ENCODE results near the gene MCUR1.
"Not testable (repeated sequence)": the region's sequence is repeated elsewhere in the genome, so short reads cannot be mapped to it uniquely, and the experiment has no call there.

The MCUR1 gene

DNA sequence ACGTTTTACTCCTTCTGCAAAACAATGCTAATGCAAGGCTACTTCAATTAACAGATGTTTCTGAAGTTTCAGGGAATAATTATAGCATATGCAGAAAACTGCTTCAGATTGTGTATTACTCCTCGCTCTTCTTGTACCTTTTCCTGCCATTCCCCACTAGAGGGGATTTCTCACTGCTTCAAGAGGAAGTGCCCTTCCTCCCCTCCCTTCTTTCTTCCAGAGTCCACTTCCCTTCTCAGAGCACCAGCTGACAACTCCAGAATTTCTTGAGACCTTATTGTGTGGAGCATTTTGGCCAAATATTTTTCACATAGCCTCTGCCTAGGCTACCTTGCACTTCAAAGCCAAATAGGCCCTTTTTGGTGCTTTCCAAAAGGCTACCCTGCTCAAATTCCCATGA, 12.7 kb upstream of the MCUR1 start:
- DNase-seq, result no peak

GRCh38 chr6:13825871-13826270, 11.5 kb upstream of the MCUR1 start:
- DNase-seq, result no peak

DNA sequence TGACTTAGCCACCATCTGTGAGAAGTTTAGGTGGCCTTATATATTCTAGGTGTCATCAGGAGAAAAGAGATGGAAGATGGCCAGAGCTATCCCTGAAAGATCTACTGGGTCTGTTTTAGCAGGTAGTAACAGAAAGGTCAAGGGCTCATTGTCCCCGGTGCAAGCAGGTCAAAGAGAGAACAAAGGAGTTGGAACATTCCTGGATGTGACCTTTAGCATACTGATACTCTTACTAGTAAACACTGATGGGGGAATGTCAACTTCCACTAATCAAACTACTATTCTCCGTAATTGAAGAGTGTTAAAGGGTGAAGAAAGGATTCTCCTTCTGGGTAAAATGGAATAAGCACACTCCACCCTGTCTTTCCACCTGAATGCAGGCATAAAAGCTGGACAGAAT, 4.0 kb upstream of the MCUR1 start:
- no peak for DNase-seq

DNA sequence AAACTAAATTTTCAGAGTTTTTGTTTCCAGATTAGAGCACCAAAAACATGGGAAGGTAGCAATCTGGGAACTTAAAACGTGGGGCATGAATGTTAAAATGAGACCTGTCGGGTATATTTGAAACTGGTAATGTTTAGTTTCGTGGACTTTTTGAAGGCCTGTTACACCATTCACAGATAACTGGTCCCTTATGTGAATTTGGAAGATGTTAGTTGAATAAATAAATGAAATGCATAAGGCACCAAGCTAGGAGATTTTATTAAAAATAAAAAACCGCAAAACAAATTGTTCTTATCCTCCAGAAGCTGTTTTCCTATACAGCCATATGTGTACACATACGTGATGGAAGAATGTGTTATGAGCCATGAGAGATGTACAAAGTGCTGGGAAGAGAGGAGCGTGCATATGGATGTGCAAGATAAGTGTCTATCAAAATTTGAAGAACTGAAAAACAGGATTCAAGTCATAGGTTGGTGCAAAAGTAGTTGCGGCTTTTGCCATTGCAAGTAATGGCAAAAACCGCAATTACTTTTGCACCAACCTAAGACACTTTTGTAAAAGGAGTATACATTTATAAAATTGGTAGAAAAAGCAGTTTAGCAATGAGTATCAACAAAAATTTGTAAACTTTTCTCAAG, 700 bp upstream of the MCUR1 start:
- no peak for DNase-seq

- peak in 1 of 2 donors; percentile 50 for DNase-seq
Measured at GRCh38 chr6:13813621-13814175, 659 bp downstream of the MCUR1 start.

DNA sequence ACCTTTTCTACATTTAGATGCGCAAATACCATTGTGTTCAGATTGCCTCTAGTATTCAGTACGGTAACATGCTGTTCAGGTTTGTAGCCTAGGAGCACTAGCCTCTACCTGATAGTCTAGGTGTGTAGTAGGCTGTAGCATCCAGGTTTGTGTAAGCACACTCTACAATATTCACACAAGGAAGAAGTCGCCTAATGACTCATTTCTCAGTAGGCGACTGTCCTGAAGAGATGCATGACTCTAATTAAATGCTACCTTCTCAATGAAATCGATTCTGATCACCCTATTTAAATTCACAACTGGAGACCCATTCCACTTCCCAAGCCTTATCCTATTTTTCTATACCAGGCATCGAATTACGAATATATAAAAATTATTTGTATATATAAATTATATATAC, 1.3 kb downstream of the MCUR1 start:
- DNase-seq, result no peak

GRCh38 chr6:13812359-13812642, 2.1 kb downstream of the MCUR1 start:
- no peak for DNase-seq

GRCh38 chr6:13811627-13812358, 2.6 kb downstream of the MCUR1 start:
- DNase-seq, result no peak

DNA sequence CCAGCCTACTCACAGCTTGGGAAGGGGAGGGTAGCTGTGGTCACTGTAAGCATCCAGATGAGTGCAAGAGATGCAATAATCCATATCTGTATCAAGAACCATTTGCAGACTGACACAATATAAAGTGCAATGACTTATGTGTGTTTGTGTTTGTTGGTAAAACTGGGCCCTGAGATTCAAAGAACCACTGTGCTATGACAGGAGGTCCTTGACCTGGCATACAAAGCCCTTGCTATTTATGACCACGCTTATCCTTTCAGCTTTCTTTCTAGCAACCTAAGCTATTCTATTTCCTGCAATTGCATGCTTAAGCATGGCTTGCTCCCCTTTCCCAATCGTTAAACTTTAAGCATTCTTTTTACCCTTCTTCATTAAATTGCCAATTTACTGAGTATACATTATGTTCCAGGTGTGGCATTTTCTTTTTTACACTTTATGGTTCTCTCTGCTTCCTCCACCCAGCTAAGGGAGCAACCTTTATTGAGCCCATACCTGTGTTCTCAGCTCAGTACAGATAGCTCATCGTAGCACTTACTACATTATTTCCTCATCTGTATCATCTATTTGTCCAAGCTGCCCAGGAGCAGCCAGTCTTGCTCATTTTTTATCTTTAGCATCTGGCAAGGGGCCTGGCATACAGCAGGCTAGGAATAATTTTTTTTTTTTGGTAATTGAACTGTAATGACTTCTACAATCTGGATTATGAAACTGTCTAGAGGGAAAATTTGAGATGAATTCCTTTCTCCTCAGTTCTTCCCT, 3.5 kb downstream of the MCUR1 start:
- no peak for DNase-seq

GRCh38 chr6:13808801-13809200, 5.6 kb downstream of the MCUR1 start:
- no peak for DNase-seq

DNA sequence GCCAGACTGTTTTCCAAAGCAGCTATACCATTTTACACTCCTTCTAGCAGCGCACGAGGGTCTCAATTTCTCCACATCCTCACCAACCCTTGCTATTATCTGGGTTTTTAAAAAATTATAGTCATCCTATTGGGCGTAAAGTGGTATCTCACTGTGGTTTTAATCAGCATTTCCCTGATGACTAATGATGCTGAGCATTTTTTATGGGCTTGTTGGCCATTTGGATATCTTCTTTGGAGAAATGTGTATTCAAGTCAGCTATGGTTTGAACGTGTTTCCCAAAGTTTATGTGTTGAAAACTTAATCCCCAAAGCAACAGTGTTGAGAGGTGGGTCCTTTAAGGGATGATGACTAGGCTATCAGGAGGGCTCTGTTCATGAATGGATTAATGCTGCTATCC, 6.7 kb downstream of the MCUR1 start:
- no peak for DNase-seq

DNA sequence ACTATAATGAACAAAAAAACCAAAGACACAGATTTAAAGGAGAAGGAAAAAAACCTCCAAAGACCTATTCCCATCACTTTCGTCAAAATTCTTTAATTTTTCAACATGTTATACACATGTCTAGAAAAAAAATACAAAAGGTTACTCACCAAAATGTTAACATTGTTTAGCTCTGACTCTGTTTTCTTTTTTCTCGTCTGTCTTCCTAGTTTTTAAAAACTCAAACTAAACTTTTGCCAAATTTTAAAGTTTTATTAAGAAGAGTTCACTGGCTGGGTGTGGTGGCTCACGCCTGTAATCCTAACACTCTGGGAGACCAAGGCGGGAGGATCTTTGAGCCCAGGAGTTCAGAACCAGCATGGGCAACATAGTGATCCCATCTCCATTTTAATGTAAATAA, 10.8 kb downstream of the MCUR1 start:
- DNase-seq, result no peak

DNA sequence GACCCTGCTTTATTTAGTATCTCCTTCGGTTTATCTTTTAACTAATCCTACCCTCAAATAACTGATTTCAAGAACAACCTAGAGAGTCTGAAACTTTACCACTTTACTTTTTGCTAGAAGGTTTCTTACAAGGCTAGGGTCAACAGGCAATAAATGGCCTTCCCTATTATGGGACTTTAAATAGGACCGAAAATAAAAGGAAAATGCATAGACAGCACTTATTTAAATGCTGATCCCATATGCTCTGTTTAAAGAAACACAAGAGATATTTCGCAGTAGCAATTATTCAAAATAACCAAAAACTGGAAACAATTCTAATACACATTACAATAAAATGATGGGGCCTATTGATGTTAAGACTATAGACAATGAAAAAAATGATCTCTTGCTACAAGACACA, 13.7 kb downstream of the MCUR1 start:
- DNase-seq, result no peak

DNA sequence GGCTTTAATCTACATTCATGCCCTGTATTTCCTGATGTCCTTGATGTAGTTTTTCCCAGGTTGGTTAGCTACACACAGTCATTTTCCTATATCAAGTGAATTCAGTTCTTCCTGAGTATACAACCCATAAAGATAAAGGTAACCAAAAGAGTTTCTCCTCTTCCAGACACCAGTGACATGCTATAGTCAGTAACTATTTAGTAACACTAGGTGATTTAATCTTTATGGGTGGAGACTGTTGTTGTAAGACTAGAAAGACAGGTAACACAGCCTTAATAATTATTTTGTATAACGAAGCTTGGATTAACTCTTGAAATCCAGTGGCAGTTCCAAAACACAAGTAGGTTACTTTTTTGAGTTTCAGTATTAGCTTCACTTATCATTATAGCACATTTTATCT, 17.6 kb downstream of the MCUR1 start:
- DNase-seq, result no peak

GRCh38 chr6:13795041-13795750, 19.2 kb downstream of the MCUR1 start:
- peak; percentile 62 to 68 for DNase-seq

GRCh38 chr6:13794184-13794583, 20.2 kb downstream of the MCUR1 start:
- no peak for DNase-seq

- DNase-seq, result no peak
Measured at GRCh38 chr6:13789746-13790145, 24.6 kb downstream of the MCUR1 start.

- no peak for DNase-seq
Measured at GRCh38 chr6:13788820-13789219, 25.5 kb downstream of the MCUR1 start.

GRCh38 chr6:13787137-13787536, 27.2 kb downstream of the MCUR1 start:
- DNase-seq, result no peak

DNA sequence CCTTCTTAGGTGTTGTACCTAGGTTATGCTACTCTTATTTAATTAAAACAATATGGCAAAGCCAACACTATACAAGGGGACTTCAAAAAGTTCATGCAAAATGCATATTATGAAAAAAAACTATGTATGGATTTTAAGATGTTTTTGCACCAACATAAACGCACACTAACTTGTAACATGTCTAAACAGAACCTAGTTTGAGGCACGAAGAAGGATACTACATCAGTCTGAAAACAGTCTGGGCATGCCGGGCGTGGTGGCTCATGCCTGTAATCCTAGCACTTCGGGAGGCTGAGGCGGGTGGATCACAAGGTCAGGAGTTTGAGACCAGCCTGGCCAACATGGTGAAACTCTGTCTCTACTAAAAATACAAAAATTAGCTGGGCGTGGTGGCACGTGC, 34.2 kb downstream of the MCUR1 start:
- DNase-seq, result not testable (repeated sequence)

- no peak for DNase-seq
Measured at GRCh38 chr6:13778028-13778427, 36.3 kb downstream of the MCUR1 start.

DNA sequence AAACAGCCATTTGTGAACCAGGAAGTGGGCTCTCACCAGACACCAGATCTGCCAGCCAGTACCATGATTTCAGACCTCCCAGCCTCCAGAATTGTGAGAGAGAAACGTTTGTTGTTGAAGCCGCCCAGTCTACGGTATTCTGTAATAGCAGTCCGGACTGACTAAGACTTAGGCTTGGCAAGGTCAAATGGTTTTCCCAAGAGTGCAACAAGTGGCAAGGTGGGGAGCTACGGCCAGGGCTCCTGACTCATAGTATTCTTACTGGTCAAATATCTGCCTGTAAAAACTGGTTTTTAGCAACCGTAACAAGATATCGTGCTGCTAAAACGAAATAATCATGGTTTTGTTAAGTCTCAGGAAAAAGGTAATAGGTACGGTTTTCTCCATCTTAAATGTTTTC, 37.8 kb downstream of the MCUR1 start:
- no peak for DNase-seq

GRCh38 chr6:13775466-13775865, 38.9 kb downstream of the MCUR1 start:
- not testable (repeated sequence) for DNase-seq
